ENCODE measurements around the gene FRMPD4.

FRMPD4 gene

GRCh38 chrX:12137951-12138360, 317 bp upstream of the FRMPD4 start:
- TF ChIP-seq CTCF (IDR thresholded peaks at IDR 0.05; ENCODE audit: low read depth, low read length, missing control alignments), result no peak
- no peak for DNase-seq (ENCODE audit: low read depth)
- no peak overlapping the region for H3K4me3 ChIP-seq (ENCODE audit: low read depth, low read length)

- no peak overlapping the region for H3K4me3 ChIP-seq (ENCODE audit: low read depth, low read length)
- no peak for DNase-seq (ENCODE audit: low read depth)
- no peak for TF ChIP-seq CTCF (IDR thresholded peaks at IDR 0.05; ENCODE audit: low read depth, low read length, missing control alignments)
These were observed 1.8 kb downstream of the FRMPD4 start for GRCh38 chrX:12139934-12140611.

- no peak overlapping the region for H3K4me3 ChIP-seq (ENCODE audit: low read depth, low read length)
- DNase-seq (ENCODE audit: low read depth), result no peak
- TF ChIP-seq CTCF (IDR thresholded peaks at IDR 0.05; ENCODE audit: low read depth, low read length, missing control alignments), result no peak
These were observed 3.2 kb downstream of the FRMPD4 start for GRCh38 chrX:12141511-12141910.

GRCh38 chrX:12142661-12143060, 4.4 kb downstream of the FRMPD4 start:
- no peak for DNase-seq (ENCODE audit: low read depth)

GRCh38 chrX:12145402-12145801, 7.1 kb downstream of the FRMPD4 start:
- H3K4me3 ChIP-seq (ENCODE audit: low read depth, low read length), result no peak overlapping the region
- no peak for TF ChIP-seq CTCF (IDR thresholded peaks at IDR 0.05; ENCODE audit: low read depth, low read length, missing control alignments)
- DNase-seq (ENCODE audit: low read depth), result no peak

More at GRCh38 chrX:12142661-12143060, 4.4 kb downstream of the FRMPD4 start:
- H3K4me3 ChIP-seq (ENCODE audit: low read depth, low read length), result no peak overlapping the region
- no peak for TF ChIP-seq CTCF (IDR thresholded peaks at IDR 0.05; ENCODE audit: low read depth, low read length, missing control alignments)

GRCh38 chrX:12149670-12150407, 11.6 kb downstream of the FRMPD4 start:
- no peak for TF ChIP-seq CTCF (IDR thresholded peaks at IDR 0.05; ENCODE audit: low read depth, low read length, missing control alignments)
- DNase-seq (ENCODE audit: low read depth), result no peak
- no peak overlapping the region for H3K4me3 ChIP-seq (ENCODE audit: low read depth, low read length)

Data from GM12864 (cell line).